ENCODE measurements around the gene PAPPA2.

- TF ChIP-seq CTCF (conservative IDR thresholded peaks at IDR 0.05 in 1 of 2, IDR thresholded peaks at IDR 0.05 in 1 of 2; ENCODE audit: low read depth in 1 of 2, low read length in 2 of 2) (no peak), EZH2 (IDR thresholded peaks at IDR 0.05; ENCODE audit: low read length, missing control alignments) (no peak)
Measured at GRCh38 chr1:176735201-176735600, 272.2 kb downstream of the PAPPA2 start.

All from fibroblast of lung (primary cell).